GM18517 (cell line): ENCODE results near the gene RGL1.

Source experiments
- ATAC-seq: cut with Tn5 transposase; IDR thresholded peaks from one replicate; pipeline ENCODE4 v1.9.1; 2021; ENCODE audit warnings: mild to moderate bottlenecking, moderate library complexity; ENCODE audit not compliant: unreplicated experiment

Gene RGL1

DNA sequence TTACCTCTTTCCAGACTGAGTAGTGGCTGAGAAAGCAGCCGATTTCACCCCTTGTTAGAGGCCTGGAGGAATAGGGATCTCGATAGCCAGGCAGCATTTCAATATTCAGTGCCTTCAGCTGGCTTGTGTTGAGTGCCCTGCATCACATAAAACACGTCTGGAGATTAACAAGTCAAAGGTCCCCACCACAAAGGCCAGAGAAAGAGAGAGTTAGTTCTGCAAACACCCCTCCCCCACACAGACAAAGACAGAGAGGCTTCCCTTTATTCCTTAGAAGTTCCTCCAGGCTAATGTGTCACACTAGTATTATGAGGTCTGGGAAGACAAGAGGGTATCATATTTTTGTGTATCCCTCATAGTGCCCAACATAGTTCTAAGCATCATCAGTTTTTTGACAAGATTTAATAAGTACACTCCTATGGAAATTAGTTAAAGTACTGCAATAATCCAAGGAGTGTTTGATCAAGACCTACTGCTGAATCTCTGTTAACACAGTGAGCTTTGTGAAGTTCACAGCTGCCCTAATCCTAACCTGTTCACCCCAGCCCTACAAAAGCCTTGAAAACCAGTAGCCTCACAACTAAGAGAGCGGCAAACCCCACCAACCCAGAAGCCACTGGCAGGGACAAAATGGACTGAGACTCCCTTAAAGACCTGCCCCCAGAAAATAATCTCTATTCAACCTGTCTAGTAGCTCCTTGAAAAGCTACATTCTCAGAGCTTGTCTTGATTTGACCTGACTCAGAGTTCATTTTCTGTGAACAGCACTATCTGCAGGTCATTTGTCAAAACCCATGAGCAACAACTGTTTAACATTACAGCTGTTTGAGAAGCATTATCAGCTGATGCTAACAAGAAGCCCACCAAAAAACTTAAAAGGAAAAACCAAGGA is 140.8 kb downstream of the RGL1 start:
- ATAC-seq: no peak

DNA sequence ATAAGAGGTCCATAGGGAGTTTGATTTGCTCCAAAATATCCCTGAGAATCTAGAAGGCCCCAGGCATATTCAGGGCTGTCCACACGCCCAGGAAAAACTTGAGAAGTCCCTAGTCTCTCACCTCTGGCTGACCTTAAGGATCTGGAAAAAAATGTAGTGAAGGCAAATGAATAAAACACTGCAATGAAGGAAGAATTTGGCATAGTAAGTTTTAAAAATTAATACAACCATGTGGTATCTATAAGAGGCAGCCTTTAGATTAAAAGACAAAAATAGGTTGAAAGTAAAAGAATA is 141.3 kb downstream of the RGL1 start:
- no peak for ATAC-seq

DNA sequence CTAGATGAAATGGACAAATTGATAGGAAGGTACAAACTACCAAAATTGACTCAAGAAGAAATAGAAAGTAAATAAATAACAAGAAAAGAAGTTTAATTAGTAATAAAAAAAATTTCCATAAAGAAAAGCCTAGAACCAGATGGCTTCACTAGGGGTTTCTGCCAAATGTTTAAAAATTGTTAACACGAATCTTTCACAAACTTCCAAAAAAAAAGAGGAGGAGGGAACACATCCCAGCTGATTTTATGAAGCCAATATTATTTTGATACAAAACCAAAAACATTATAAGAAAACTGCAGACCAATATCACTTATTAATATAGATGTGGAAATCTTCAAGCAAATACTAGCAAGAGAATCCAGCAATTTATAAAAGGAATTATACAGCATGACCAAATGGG is 143.1 kb downstream of the RGL1 start:
- no peak for ATAC-seq

DNA sequence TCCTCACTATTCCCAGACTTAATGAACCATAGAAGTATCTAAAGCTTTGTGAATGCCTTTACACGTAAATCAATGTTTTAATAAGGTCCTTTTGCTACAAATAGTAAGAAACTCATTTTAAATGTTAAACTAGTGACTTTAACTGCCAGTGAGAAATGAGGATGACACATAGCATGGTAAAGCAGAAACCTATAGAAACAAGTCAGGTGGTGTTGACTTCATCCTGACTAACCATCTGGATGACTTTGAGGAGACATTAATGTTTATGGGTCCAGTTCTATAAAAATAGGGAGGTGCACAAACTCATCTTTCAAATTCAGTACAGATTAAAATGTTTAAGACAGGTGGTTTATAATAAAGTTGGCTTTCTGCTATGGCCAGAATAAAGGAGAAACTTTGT is 147.2 kb downstream of the RGL1 start:
- no peak for ATAC-seq

DNA sequence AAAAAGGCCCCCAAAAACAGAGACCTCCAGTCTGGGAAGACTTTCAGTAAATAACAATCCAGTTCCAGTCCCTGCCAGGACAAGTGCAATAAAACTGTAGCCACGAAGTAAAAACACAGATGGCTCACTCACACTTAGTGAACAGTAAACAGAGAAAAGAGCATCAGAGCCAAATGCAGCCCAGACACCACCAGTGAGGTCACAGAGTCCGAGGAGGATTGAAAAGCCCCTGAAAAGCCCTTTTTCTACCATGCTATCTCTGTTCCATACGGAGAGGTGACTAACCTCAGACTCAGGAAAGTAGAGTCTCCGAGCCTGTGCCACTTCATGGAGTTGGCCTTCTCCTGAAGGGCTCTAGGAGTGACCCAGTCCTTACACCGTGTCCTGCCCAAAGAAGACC is 148.1 kb downstream of the RGL1 start:
- ATAC-seq: no peak

DNA sequence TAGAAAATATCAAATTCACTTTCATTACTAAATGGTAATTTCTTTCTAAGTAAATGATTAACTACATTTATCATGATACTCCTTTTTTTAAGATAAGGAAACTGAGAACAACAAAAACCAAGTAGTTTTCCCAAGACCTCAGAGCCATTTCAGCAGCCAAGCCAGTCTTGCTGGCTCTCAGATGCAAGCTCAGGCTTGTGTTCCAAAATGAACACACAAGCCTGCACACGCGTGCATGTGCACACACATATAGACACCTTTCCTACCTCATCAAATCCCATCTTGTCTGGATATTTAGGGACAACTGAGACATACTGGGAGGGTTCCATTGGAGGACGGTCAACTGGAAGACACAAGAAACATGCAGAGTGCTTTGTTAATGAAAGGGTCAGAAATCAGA is 149.6 kb downstream of the RGL1 start:
- no peak for ATAC-seq

DNA sequence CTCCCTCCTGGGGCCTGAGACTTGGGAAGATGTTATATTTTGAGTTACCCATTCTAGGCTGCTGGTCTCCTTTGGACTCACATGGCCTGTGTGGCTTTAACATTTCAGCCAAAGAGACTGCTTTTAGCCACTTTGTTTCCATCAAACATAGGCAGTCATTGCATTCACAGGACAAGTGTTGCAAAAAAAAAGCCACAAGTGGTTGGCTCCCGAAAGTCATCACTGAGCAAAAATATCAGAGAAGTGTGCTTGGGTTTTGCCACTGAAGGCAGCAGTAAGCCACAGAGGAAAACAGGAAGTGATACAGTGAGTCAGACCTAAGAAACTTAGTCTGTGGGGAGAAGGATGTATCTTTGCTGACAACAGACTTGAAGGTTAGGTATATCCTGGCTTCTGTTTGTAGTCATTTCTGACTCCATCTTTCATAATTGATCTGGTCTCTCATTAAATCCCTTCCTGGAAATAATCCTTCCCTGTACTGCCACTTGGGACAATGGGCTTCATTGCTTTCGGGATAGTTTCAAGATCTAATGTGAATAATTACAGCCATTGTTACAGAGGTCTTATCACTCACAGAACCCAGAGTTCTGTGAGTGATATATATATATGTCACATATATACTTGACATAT is 151.8 kb downstream of the RGL1 start:
- peak; percentile 100 for ATAC-seq

DNA sequence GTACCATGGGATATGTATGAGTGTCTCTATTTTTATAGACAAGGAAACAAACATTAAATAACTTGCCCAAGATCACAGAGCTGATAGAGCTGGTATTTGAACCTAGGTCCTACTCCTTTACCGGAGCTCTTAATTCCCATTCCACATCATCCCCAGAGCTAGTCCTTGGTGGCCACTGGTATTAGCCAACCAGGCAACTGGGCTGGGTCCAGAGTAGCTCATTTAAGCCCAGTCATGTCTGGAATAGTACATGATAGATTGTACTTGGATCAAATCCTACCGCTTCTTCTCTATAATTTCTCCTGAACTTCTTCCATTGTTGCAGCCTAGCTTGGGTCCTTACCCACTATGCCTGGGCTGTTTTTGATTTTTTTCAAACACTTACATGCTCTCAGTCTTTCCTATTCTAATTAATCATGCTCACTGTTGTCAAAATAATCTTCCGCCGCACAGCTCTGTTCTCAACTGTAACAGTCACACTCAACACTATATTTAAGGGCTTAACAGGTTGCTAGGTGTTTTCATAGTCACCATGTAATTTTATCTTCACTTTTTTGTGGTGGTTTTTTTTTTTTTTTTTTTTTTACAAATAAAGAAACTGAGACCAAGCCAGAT is 152.4 kb downstream of the RGL1 start:
- ATAC-seq: no peak

DNA sequence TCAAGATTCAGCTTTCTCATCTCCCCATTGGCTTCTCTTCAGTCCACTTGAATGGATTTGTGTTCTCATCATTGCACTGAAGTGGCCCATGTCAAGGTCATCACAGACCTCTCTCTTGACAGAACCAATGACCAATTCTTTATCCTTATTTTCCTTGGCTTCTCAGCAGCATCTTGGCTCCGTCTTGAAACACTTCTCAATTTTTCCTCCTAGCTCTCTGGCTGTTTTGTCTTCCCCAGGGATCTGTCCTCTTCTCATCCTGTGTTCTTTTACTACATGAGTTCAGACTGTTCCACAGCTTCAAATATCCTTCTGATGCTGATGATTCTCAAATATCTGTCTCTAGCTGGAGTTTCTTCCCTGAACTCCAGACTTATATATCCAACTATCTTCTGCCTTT is 154.0 kb downstream of the RGL1 start:
- no peak for ATAC-seq

DNA sequence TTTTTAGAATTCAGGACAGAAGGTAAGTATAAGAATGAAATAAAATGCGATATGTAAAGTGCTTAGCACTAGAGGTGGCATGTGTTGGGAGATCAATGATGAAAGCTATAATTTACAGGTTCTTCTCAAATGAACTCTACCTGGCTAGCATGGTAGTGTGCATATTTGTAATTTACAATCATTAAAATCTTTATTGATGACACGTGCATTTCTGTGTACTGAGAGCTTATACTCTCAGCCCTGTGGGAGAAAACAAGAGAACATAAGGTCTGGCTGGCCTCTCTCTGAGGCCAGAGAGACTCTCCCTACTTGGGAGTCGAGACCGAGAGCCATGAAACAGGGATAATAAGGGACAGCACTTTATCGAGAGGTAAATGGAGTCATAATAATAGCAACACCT is 156.2 kb downstream of the RGL1 start:
- ATAC-seq: no peak

DNA sequence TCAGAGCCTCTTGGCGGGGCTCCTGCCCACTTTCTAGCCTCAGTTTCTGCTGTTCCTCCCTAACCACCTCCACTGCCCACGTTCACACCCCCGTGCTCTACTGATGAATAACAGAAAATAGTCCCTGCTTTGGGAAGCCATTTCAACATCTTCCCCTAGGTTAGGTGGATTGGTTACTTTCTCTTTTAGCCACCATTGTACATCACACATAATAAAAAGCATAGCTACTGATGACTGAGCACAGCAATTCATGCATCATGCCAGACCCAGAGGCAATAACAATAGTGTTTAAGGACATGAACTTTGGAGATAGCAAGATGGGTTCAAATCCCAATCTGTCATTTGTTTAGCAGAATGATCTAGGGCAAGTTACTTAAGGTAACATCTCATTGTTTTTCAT is 158.0 kb downstream of the RGL1 start:
- no peak for ATAC-seq

DNA sequence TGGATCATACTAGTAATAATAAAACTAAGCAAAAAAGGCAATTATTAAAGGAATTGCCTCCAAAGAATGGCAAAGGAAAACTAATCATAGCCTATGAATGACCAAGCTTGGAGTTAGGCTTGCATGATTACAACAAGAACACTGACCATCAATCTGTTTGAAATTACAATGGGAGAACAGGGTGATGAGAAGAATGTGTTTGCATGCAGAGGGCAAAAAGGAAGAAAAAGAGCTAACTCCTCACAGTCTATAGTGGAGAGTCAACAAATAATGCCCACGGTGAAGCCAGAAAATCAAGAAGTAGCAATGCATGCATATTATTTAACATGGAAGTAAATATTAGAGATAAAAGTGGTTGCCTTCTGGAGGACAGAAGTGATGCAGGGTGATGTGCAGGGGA is 160.8 kb downstream of the RGL1 start:
- ATAC-seq: no peak

DNA sequence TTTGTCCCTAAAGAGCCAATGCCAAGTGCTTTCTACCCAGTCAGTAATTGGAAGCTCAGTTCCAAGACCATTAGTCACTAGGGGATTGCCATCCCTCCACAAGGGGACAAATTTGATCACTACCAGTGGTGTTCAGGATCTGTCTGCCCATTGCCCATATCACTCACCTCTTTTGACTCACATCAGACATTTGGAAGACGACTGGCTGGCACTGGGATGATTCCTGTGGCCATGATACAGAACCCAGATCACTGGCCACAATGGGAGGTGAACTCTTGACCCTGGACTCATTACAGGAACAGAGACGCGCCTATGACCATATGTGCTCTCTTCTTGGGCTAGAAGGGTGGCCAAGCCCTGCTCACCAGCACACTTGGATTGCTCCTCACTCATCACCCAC is 161.6 kb downstream of the RGL1 start:
- no peak for ATAC-seq

DNA sequence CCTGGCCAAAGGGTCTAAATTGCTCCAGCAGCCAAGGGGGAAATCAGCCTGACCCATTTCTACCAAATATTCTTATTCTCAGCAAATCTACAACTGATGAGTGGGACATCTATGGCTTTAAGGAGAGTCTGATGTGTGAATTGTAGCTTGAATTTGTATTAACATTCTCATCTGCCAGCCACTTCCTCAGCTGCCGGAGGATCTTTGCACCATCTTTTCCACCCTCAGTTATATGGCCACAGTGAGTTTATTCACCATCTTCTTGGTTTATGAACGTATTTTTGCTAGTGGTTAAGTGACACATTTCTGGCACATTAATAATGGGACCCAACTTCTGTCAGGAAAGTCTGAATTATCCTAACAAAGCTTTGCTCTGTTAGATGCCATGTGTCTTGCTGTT is 163.0 kb downstream of the RGL1 start:
- ATAC-seq: no peak

DNA sequence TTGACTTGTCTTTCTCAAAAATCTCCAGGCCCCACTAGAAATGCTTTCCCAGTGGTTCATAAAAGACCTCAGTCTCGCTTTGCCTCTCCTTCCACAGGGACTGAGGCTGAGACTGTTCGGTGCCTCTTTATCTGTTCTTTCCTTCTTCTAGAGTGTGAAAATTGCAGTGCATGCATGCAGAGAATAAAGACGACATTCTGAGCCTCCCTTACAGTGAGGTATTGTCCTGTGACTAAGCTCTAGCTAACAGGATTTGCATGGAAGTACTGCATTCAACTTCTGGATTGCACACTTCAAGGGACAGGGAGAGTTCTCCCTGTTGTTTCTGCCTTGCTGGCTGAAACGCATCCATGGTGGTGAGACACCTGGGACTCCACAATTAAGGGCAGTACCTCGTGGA is 163.5 kb downstream of the RGL1 start:
- no peak for ATAC-seq

DNA sequence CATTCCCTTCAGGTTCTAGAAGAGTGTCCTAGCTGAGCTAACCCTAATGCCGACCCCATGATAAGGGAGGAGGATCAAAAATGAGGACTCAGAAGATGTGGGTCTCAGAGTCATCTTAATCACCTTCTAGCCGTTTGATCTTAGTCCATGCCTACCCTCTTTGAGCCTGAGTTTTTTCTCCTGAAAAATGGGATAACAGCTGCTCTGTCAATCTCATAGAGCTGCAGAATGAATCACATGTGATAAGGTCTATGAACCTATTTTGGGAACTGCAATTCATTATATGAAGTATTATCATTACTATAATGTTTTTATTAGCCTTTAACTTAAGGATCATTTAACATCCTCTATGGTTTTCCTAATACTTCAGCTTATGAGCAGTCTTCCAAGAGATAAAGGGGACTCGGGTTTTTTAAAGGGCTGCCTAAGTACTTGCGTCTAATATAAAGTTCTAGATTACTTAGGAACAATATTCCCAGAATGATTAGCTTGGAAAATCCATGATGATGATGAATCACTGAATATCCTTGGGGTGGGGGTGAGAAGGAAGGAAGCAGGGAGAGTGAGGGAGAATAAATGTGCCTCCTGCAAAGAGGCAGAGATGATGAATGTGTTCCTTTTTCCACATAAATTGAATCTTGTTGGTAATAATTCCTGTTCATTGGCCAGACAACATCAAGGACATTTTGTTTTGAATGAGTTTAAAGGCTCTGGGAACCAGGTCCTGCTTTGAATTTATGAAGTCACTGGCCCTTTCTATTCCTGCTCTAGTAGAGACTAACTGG is 165.8 kb downstream of the RGL1 start:
- no peak for ATAC-seq

DNA sequence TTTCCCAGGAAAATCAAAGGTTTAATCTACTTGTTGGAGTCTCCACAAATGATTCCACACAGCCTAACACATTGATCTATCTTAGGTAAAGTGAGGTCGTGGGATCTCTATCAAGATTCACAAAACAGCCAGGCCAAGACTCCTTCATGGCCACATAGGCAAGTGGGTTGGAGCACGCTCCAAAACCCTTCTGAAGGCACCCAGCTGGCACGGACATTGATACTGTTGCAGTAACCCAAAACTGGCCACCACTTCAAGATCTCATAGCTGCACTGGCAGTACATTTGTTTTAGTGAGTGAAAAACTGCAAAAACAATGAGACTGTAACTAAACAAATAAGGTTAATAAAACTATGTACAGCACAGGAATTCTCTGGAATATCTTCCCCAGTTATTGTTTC is 170.7 kb downstream of the RGL1 start:
- no peak for ATAC-seq

DNA sequence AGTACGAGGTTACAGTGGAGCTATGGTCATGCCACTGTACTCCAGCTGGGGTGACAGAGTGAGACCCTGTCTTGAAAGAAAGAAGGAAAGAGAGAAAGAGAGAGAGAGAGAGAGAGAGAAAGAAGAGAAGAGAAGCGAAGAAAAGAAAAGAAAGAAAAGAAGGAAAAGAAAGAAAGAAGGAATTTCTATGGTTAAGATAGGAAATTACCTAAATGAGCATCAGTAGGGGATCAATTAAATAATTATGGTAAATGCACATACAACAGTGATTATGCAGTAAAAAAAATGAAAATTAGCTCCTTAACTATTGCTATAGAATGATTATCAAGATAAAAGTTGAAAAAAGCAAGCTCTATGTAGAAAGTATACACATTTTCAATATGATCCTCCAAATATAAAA is 172.8 kb downstream of the RGL1 start:
- ATAC-seq: no peak
